C4-2B (cell line): Measurements from ENCODE around the gene USP48.

Experiments
- H3K27ac ChIP-seq: fragments of 450-650 bp; 2 replicates; pipeline ENCODE4 v1.5.1; 2017
- CTCF ChIP-seq: fragments of 450-650 bp; conservative IDR thresholded peaks from 2 replicates; pipeline ENCODE4 v1.5.1; 2017; ENCODE audit warnings: mild to moderate bottlenecking
- ZFX ChIP-seq: fragments of 450-650 bp; IDR thresholded peaks from 2 replicates; pipeline ENCODE4 v1.6.1; 2017

Gene USP48

GRCh38 chr1:21657456-21658190, 125.3 kb downstream of the USP48 start:
- no peak overlapping the region for H3K27ac ChIP-seq
- TF ChIP-seq CTCF (no peak), ZFX (no peak)

- TF ChIP-seq ZFX (no peak), CTCF (no peak)
- no peak overlapping the region for H3K27ac ChIP-seq
These were observed 127.2 kb downstream of the USP48 start for GRCh38 chr1:21655748-21656147.

- H3K27ac ChIP-seq: no peak overlapping the region
- TF ChIP-seq ZFX (no peak), CTCF (no peak)
These were observed 127.7 kb downstream of the USP48 start for GRCh38 chr1:21655259-21655658.

DNA sequence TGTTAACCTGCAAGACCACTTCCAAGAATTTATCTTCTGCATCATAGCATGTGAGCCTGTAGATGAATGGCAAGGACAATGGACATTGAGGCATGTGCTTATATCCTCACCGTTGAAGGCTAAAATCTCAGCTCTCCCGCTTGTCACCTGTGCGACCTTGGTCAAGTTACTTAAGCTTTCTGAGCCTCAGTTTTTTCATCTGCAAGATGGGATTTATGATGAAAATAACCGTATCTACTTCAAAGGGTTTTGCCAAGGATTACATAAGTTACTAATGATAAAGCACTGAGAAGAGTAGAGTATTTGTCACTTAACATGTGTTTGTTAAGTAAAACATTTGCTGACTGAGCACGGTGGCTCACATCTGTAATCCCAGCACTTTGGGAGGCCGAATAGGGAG, 128.7 kb downstream of the USP48 start:
- H3K27ac ChIP-seq: no peak overlapping the region
- TF ChIP-seq ZFX (no peak), CTCF (no peak)

- no peak overlapping the region for H3K27ac ChIP-seq
- TF ChIP-seq CTCF (no peak), ZFX (no peak)
These were observed 129.2 kb downstream of the USP48 start for GRCh38 chr1:21653744-21654100.

DNA sequence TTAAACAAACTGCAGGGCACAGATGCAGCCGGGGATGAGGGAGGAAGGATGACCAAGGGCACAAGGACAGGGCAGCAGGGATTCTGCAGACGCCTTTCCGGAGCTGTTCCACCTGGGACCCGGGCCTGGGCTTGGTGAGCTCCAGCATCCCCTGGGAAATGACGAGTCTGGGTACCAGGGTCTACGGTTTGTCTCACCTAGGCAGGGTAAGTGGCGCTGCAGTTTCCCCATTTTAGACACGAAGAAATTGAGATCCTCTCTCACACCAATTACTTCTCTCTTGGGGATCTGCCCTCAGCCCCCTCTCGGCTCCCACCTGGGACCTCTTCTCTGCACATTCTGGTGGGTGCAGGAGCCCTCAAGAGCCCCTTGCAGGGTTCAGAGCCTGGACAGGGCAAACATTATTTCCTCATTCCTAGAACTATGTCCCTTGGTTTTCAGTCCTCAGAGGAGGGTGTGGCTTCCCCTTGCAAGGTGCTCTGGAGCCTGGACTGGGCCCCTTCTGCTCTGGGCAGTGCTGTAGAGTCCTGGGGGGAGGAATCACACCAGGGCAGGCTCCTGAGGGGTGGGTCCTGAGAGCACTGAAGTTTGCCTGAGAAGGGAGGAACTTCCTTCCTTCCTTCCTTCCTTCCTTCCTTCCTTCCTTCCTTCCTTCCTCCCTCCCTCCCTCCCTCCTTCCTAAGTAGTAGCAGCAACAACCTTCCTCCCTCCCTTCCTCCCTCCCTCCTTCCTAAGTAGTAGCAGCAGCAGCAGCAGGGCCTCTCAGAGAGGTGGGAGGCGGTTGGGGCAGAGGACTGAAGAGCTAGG, 129.8 kb downstream of the USP48 start:
- TF ChIP-seq CTCF (no peak), ZFX (no peak)
- no peak overlapping the region for H3K27ac ChIP-seq
